MCF 10A (cell line): Measurements from ENCODE around the gene FOXN3. TPM values are rescaled to one million over a fixed set of nuclear protein-coding genes. Genes with fewer than 3 reads are reported as not detected.

Source experiments
- BruUV-seq: library from RNA; stranded (reverse); fragments of 400-500 nt; replicated peaks from 2 replicates; lab custom pipeline; 2021; lab: Mats Ljungman, UMichigan
- CTCF ChIA-PET: fragments of 300-600 bp; sonication (Branson Sonifier 250); formaldehyde crosslinking; extraction: SDS; loops from one replicate; lab custom pipeline; 2021; ENCODE audit warnings: antibody characterized with exemption, inconsistent platforms; lab: Yijun Ruan, JAX
- POLR2A ChIA-PET: fragments of 300-600, 350-650 bp; sonication (Branson Sonifier 250); formaldehyde crosslinking; extraction: SDS; loops from one replicate; lab custom pipeline; 2020; ENCODE audit warnings: antibody characterized with exemption, inconsistent platforms; lab: Yijun Ruan, JAX
- DNase-seq: peaks from one replicate; pipeline ENCODE4 v3.0.0-alpha.2; 2018; ENCODE audit not compliant: unreplicated experiment
- H3K27ac Mint-ChIP-seq: one replicate; pipeline ENCODE4 v1.8.0; 2022; ENCODE audit warnings: mild to moderate bottlenecking, low read depth, mixed read lengths; ENCODE audit not compliant: unreplicated experiment
- H3K27me3 Mint-ChIP-seq: one replicate; pipeline ENCODE4 v1.8.0; 2022; ENCODE audit warnings: mixed read lengths; ENCODE audit not compliant: insufficient read depth, unreplicated experiment
- H3K36me3 Mint-ChIP-seq: one replicate; pipeline ENCODE4 v1.8.0; 2022; ENCODE audit warnings: mild to moderate bottlenecking, moderate library complexity, mixed read lengths; ENCODE audit not compliant: insufficient read depth, unreplicated experiment
- H3K4me1 Mint-ChIP-seq: one replicate; pipeline ENCODE4 v1.8.0; 2022; ENCODE audit warnings: mixed read lengths; ENCODE audit not compliant: insufficient read depth, unreplicated experiment
- H3K4me3 Mint-ChIP-seq: one replicate; pipeline ENCODE4 v1.8.0; 2022; ENCODE audit warnings: mild to moderate bottlenecking, moderate library complexity, mixed read lengths; ENCODE audit not compliant: unreplicated experiment
- H3K9me3 Mint-ChIP-seq: one replicate; pipeline ENCODE4 v1.8.0; 2022; ENCODE audit warnings: mixed read lengths; ENCODE audit not compliant: unreplicated experiment
- intact Hi-C: fragments of 100-400 bp; cut with micrococcal nuclease; formaldehyde crosslinking; loops from 2 replicates; pipeline ENCODE4 v1.14.1; 2022
- total RNA-seq: library from RNA; stranded (reverse); gene quantifications from 2 replicates; pipeline ENCODE4 v1.2.3, GENCODE V29; 2022
- TF ChIP-seq, protein P1 (sequence below): fragments of 200-600 bp; IDR thresholded peaks from one replicate; pipeline ENCODE4 v1.8.0; 2022; ENCODE audit warnings: antibody characterized with exemption, mild to moderate bottlenecking; ENCODE audit not compliant: unreplicated experiment

Gene FOXN3
- total RNA-seq, 1 experiment from 2014 or later, result 27.1 TPM

DNA sequence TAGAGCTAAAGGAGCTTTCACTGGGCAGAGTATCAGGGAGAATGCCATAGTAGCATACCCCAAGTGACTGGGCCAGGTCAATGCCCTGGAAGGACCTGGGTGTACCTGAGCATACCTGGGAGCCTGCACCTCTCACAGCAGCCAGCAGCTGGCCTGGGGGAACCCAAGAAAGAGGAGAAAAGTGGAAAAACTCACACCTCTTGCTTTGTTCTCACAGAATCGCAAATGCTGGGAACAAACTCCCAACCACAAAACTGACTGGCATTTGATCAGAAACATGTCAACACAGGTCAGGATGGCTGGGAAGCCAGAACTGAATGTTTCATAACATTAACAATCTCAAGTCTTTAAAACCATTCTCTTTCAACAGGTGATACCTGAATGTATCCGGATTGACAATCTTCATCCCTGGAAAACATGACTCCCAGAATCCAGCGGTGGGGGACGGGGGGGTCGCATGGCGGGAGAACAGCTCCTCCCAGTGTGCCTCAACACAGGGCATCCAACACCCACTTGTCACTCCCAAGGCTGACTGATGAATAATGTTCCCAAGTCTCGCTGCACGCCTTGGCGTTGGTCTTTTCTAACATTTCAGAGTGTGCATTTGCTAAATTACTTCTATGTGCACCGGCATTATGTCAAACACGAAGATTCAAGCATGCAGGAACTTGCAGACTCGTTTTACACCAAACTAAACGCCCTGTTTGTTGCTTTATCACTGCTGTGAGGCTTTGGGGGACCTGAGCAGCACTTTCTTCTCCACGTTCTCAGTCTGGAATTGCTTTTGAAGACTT is 7.9 kb downstream of the FOXN3 start:
- H3K36me3 Mint-ChIP-seq, result peaks cover 17% of the 10 kb centered on the region
- H3K4me3 Mint-ChIP-seq, result peak overlapping the region; percentile 45
- DNase-seq, result peak; percentile 90
- intact Hi-C loops, result no loop called here
- H3K9me3 Mint-ChIP-seq, result no peaks in the 10 kb centered on the region
- no TSS peak for BruUV-seq
- CTCF ChIA-PET, result interaction anchor here (0.6 to 1.4 kb wide), 8 partner anchors 9 to 1950 kb away, joined by 3 to 4 read pairs (median 3); no protein-coding TSS in a partner anchor
- TF ChIP-seq, protein P1, sequence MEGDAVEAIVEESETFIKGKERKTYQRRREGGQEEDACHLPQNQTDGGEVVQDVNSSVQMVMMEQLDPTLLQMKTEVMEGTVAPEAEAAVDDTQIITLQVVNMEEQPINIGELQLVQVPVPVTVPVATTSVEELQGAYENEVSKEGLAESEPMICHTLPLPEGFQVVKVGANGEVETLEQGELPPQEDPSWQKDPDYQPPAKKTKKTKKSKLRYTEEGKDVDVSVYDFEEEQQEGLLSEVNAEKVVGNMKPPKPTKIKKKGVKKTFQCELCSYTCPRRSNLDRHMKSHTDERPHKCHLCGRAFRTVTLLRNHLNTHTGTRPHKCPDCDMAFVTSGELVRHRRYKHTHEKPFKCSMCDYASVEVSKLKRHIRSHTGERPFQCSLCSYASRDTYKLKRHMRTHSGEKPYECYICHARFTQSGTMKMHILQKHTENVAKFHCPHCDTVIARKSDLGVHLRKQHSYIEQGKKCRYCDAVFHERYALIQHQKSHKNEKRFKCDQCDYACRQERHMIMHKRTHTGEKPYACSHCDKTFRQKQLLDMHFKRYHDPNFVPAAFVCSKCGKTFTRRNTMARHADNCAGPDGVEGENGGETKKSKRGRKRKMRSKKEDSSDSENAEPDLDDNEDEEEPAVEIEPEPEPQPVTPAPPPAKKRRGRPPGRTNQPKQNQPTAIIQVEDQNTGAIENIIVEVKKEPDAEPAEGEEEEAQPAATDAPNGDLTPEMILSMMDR, result no peak
- H3K4me1 Mint-ChIP-seq, result peaks cover 30% of the 10 kb centered on the region
- POLR2A ChIA-PET, result interaction anchor here (0.6 to 1.6 kb wide), 10 partner anchors 9 to 712 kb away, joined by 3 to 6 read pairs (median 4); no protein-coding TSS in a partner anchor
- peak overlapping the region; percentile 59 for H3K27ac Mint-ChIP-seq
- no peaks in the 10 kb centered on the region for H3K27me3 Mint-ChIP-seq

GRCh38 chr14:89407856-89408255 is 9.2 kb downstream of the FOXN3 start:
- Mint-ChIP-seq H3K4me1 (peaks cover 25% of the 10 kb centered on the region), H3K27ac (no peak overlapping the region), H3K36me3 (peaks cover 17% of the 10 kb centered on the region), H3K9me3 (no peaks in the 10 kb centered on the region), H3K4me3 (peak overlapping the region; percentile 45), H3K27me3 (no peaks in the 10 kb centered on the region)
- peak; percentile 11 for DNase-seq
- CTCF ChIA-PET, result interaction anchor here (0.5 to 1.2 kb wide), 2 partner anchors 10 to 439 kb away, joined by 4 read pairs; no protein-coding TSS in a partner anchor
- intact Hi-C loops, result no loop called here
- no TSS peak for BruUV-seq
- POLR2A ChIA-PET, result interaction anchor here (0.6 to 1.0 kb wide), 4 partner anchors 10 to 548 kb away, joined by 3 to 6 read pairs (median 4); partner anchors contain the start of gene TDP1
- TF ChIP-seq, protein P1, result no peak

DNA sequence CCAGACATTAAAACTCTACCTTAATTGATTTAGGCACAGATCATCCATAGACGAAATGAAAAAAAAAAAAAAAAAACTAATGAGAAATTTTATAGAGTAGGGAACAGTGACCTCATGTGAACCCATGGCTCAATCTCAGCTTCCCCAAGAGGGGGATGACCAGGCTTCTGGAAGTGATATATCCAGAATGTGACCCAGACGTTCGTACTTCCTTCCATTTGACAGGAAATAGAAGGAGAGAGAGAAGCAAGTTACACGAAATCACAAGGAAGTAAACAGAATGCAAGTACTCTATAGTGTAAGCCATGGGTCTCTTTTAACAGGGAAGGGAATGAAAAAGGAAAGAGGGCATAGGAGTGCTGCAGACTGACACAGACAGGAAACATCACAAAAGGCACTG is 10.1 kb downstream of the FOXN3 start:
- ChIA-PET CTCF (interaction anchor here (0.8 to 1.6 kb wide), 3 partner anchors 9 to 68 kb away, joined by 3 to 9 read pairs (median 3); no protein-coding TSS in a partner anchor), POLR2A (interaction anchor here (1.6 kb wide), 1 partner anchor 9 kb away, joined by 6 read pairs; no protein-coding TSS in a partner anchor)
- Mint-ChIP-seq H3K27me3 (no peaks in the 10 kb centered on the region), H3K36me3 (peaks cover 10% of the 10 kb centered on the region), H3K4me1 (peaks cover 30% of the 10 kb centered on the region), H3K9me3 (no peaks in the 10 kb centered on the region), H3K4me3 (no peak overlapping the region), H3K27ac (no peak overlapping the region)
- no peak for DNase-seq
- BruUV-seq, result no TSS peak
- intact Hi-C loops, result no loop called here
- TF ChIP-seq, protein P1, result no peak

DNA sequence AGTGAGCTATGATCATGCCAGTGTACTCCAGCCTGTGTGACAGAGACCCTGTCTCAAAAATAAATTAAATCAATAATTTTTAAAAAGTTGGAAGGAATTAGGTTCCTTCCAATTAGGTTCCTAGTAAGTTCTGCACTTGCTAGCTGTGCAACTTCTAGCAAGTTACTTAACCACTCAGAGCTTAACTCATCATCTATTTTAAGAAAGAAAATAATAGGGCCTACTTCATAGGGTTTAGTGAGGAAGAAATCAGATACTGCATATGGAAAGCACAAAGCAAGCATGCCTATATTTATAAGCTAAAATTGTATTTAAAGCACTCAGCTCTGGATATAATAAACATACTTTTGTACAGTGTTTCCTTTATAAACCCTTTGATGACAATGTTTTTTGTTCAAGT is 10.7 kb downstream of the FOXN3 start:
- ChIA-PET CTCF (interaction anchor here (0.8 to 1.6 kb wide), 3 partner anchors 9 to 67 kb away, joined by 3 to 9 read pairs (median 3); no protein-coding TSS in a partner anchor), POLR2A (interaction anchor here (1.6 kb wide), 1 partner anchor 9 kb away, joined by 6 read pairs; no protein-coding TSS in a partner anchor)
- H3K4me3 Mint-ChIP-seq, result no peak overlapping the region
- DNase-seq, result no peak
- TF ChIP-seq, protein P1, result no peak
- BruUV-seq, result no TSS peak
- H3K27ac Mint-ChIP-seq, result no peak overlapping the region
- intact Hi-C loops, result no loop called here
- no peaks in the 10 kb centered on the region for H3K9me3 Mint-ChIP-seq
- H3K27me3 Mint-ChIP-seq, result no peaks in the 10 kb centered on the region
- H3K4me1 Mint-ChIP-seq, result peaks cover 34% of the 10 kb centered on the region
- peaks cover 8% of the 10 kb centered on the region for H3K36me3 Mint-ChIP-seq
